Measurements from ENCODE around the gene TMEM116.
"Not testable (repeated sequence)": the region's sequence is repeated elsewhere in the genome, so short reads cannot be mapped to it uniquely, and the experiment has no call there.

Gene TMEM116

GRCh38 chr12:112010415-112011344, 2.3 kb downstream of the TMEM116 start:
- no peak for DNase-seq (ENCODE audit: low read depth in 1 of 2, low spot score in 1 of 2)

- not testable (repeated sequence) for DNase-seq (ENCODE audit: low read depth in 1 of 2, low spot score in 1 of 2)
Observed at GRCh38 chr12:112009596-112009995, 3.4 kb downstream of the TMEM116 start.

- DNase-seq (ENCODE audit: low read depth in 1 of 2, low spot score in 1 of 2): no peak
Observed at GRCh38 chr12:112008918-112009317, 4.0 kb downstream of the TMEM116 start.

GRCh38 chr12:112007945-112008344, 5.0 kb downstream of the TMEM116 start:
- no peak for DNase-seq (ENCODE audit: low read depth in 1 of 2, low spot score in 1 of 2)

GRCh38 chr12:112005419-112006395, 7.3 kb downstream of the TMEM116 start:
- no peak for DNase-seq (ENCODE audit: low read depth in 1 of 2, low spot score in 1 of 2)

- no peak for DNase-seq (ENCODE audit: low read depth in 1 of 2, low spot score in 1 of 2)
Observed at GRCh38 chr12:112004041-112004440, 8.9 kb downstream of the TMEM116 start.

GRCh38 chr12:112001576-112001975, 11.4 kb downstream of the TMEM116 start:
- DNase-seq (ENCODE audit: low read depth in 1 of 2, low spot score in 1 of 2): no peak

GRCh38 chr12:112000820-112001219, 12.1 kb downstream of the TMEM116 start:
- DNase-seq (ENCODE audit: low read depth in 1 of 2, low spot score in 1 of 2): no peak

- DNase-seq (ENCODE audit: low read depth in 1 of 2, low spot score in 1 of 2): not testable (repeated sequence)
Observed at GRCh38 chr12:111999129-111999528, 13.8 kb downstream of the TMEM116 start.

GRCh38 chr12:111998015-111998414, 14.9 kb downstream of the TMEM116 start:
- DNase-seq (ENCODE audit: low read depth in 1 of 2, low spot score in 1 of 2): no peak

GRCh38 chr12:111997300-111997699, 15.7 kb downstream of the TMEM116 start:
- DNase-seq (ENCODE audit: low read depth in 1 of 2, low spot score in 1 of 2): no peak

- no peak for DNase-seq (ENCODE audit: low read depth in 1 of 2, low spot score in 1 of 2)
Observed at GRCh38 chr12:111995782-111996480, 17.0 kb downstream of the TMEM116 start.

GRCh38 chr12:111994211-111995111, 18.5 kb downstream of the TMEM116 start:
- DNase-seq (ENCODE audit: low read depth in 1 of 2, low spot score in 1 of 2): not testable (repeated sequence)

- DNase-seq (ENCODE audit: low read depth in 1 of 2, low spot score in 1 of 2): no peak
Observed at GRCh38 chr12:111993292-111994150, 19.4 kb downstream of the TMEM116 start.

- DNase-seq (ENCODE audit: low read depth in 1 of 2, low spot score in 1 of 2): no peak
Observed at GRCh38 chr12:111992464-111992863, 20.5 kb downstream of the TMEM116 start.

GRCh38 chr12:111991946-111992345, 21.0 kb downstream of the TMEM116 start:
- DNase-seq (ENCODE audit: low read depth in 1 of 2, low spot score in 1 of 2): no peak

- no peak for DNase-seq (ENCODE audit: low read depth in 1 of 2, low spot score in 1 of 2)
Observed at GRCh38 chr12:111991535-111991934, 21.4 kb downstream of the TMEM116 start.

- DNase-seq (ENCODE audit: low read depth in 1 of 2, low spot score in 1 of 2): no peak
Observed at GRCh38 chr12:111984820-111985219, 28.1 kb downstream of the TMEM116 start.

- DNase-seq (ENCODE audit: low read depth in 1 of 2, low spot score in 1 of 2): no peak
Observed at GRCh38 chr12:111981987-111982386, 31.0 kb downstream of the TMEM116 start.
